Activated CD4-positive, alpha-beta T cell treated with anti-CD3 and anti-CD28 coated beads, Interleukin-10, Interleukin-2, amounts not matched to agents 100 ng/mL and 50 ng/mL, durations not matched to agents 16 hours and 8 hours (primary cell): ENCODE measurements around the gene ROCK1.

Experiments used
- DNase-seq: peaks from one replicate; pipeline ENCODE4 v3.0.0-alpha.2; 2020

Gene ROCK1

DNA sequence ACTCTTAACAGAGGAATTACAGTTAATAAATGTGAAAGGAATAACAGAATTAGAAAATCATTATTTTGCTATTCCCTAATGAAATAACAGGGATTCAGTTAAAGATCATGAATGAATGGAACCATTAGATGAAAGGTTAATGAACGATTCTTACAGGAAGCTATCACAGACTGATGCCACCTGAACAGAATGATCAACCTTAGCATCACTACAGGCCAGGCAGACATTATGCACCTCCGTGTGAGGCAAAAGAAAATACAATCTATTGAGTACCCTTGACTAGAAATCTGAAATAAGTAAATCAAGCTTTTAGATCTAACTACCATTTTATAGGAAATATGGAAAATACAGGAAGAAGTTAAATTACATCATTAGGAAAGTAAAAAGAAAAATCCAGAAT lies 10.4 kb downstream of the ROCK1 start:
- DNase-seq: no peak

DNA sequence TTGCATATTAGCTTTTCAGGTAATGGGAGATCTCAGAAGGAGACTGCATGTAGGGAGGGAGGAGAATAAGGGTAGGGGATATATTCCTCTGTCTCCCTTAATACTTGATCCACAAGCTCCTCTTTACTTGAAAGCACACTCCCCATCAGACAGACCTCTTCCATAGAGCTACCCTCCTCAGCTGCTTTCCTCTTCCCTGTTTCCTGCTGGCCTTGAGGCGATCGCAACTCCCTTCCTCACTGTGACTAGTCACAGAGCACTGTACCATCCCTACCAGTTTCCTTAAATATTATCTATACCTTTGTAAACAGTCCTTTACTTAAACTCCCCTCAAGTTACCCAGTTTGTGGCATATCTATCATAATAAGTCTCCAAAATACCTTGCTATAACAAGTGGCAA lies 10.9 kb downstream of the ROCK1 start:
- DNase-seq: no peak

- DNase-seq: no peak
Observed at GRCh38 chr18:21100146-21100545, 11.5 kb downstream of the ROCK1 start.

GRCh38 chr18:21099442-21099841 lies 12.2 kb downstream of the ROCK1 start:
- DNase-seq: no peak

- no peak for DNase-seq
Observed at GRCh38 chr18:21096760-21097159, 14.9 kb downstream of the ROCK1 start.

DNA sequence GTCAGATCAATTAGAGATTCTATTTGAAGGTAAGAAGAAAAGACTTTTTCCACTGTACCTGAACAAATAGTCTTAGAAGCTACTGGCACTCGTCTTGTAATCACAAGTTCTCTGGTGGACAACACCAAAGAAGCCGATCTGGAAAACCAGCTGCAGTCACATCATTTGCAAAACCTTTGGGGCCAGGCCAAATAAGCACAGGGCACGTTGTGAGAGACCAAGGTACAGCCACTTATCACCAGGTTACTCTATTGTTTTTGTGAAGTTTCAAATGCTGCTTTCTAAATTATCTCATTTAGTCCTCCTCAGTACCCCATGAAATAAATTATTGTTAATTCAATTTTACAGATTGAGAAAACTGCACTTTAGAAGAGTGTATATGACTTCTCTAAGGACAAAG lies 18.5 kb downstream of the ROCK1 start:
- DNase-seq: no peak

GRCh38 chr18:21090680-21091079 lies 20.9 kb downstream of the ROCK1 start:
- DNase-seq: no peak

GRCh38 chr18:21085579-21086166 lies 25.9 kb downstream of the ROCK1 start:
- DNase-seq: no peak

DNA sequence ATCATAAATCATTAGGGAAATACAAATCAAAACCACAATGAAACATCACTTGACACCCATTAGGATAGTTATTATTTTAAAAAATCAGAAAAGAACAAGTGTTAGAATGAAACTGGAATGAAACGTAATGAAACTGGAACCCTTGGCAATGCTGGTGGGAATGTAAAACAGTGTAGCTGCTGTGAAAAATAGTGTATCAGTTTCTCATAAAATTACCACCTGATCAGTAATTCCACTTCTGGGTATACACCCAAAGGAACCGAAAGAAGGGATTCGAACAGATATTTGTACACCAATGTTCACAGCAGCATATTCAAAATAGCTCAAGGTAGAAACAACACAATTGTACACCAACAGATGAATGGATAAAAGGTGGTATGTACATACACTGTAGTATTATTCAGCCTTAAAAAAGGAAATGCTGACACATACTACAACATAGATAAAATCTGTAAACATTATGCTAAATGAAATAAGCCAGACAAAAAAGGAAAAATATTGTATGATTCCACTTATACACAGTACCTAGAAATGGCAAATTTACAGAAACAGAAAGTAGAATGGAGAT lies 27.0 kb downstream of the ROCK1 start:
- peak; percentile 20 for DNase-seq

- no peak for DNase-seq
Observed at GRCh38 chr18:21083017-21083416, 28.6 kb downstream of the ROCK1 start.

- no peak for DNase-seq
Observed at GRCh38 chr18:21081426-21081825, 30.2 kb downstream of the ROCK1 start.

DNA sequence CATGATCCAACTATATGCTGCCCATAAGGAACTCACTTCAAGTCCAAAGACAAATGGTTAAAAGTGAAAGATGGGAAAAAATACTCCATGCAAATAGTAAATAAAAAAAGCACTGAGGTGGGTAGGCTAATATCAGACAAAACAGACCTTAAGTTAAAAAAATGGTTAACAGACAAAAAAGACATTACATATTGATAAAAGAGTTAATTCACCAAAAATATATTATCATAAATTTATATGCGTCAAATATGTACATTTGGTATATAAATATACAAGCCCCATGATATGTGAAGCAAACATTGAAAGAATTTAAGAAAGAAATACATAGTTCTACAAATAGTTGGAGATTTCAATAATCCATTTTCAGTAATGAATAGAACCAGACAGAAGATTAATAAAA lies 31.0 kb downstream of the ROCK1 start:
- DNase-seq: no peak

DNA sequence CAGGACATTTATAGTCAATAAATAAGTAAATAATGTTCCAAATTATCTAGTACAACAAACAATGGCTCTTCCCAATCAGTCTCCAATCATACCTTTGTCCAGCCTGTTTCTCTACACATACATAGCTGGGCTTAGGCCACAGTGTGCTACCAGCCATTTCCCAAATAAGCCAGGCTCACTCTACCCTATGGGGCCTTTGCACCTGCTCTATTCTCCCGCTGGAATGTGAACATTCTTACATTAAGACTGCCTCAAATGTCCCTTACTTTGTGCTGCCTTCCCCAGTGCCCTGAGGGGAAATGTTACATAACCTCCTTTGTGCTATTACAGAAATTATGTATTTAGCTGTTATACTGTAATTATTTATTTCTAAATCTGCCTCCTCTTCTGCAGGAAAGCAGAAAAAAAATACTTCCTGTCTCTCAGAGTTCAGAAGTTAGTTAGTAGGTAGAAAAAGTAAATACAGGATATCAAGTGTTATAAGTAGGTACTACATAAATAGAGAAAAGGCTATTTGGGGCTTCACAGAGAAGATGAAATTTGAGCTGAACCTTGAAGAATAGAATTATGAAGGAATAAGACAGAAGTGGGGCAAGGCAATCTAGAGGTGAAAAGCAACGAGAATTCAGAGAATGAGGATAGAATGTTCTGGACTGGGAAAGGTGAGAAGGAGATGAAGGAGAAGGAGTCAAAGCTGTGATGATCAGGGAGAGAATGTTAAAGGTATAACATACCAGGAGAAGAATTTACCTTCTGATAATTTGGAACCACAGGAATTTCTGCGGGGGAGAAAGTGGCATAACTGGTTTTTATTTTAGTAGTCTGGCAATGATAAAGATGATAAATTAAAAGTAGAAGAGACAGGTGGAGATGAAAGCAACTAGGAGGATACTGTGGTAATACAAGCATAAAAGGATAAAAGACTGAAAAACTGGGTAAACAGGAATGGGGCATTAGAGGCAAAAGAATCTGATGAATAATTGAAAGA lies 37.0 kb downstream of the ROCK1 start:
- no peak for DNase-seq

DNA sequence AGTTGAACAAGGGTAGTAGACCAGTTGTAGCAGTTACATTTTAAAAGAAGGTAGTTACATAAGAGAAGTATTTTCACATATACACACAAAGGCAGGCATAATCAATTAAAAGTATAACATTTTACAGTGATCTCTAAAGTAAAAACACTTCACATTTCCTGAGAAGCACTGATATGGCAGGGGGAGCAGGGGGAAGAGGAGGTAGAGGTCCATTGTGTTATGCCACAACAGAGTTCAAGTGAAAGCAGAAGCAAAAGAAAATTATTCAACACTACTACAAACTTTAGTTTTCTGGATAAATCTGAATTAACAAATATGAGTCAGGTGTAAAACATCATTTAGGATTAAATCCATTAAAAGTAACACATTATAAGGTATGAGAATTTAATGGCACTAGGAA lies 38.4 kb downstream of the ROCK1 start:
- DNase-seq: no peak

DNA sequence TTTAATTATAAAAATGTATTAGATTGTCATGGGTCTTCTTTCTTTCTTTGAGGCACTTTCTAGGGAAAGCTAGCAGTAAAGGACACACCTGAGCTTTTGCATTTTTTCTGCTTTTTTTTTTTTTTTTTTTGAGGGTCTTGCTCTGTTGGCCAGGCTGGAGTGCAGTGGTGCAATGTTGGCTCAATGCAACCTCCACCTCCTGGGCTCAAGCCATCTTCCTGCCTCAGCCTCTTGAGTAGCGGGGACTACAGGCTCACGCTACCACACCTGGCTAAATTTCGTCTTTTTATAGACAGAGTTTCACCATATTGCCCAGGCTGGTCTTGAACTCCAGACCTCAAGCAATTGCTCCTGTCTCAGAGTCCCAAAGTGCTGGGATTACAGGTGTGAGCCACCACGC lies 40.5 kb downstream of the ROCK1 start:
- DNase-seq: no peak

DNA sequence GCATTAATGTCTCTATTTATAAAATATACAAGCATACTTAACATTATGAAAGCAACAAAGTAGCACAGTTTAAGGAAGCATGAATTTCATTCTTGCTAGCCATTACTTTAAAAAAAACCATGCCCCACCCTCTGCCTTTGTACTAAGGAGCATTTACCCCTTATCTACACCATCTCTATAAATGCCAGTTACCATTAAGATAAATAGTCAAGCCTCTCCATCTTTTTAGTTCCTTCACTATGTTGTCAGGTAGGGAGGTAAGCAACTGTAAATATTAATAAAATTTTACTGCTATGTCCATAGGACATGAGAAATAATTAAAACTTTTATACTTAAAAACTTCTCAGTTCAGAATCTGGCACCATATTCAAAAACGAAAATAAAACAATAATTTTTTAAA lies 42.1 kb downstream of the ROCK1 start:
- no peak for DNase-seq

DNA sequence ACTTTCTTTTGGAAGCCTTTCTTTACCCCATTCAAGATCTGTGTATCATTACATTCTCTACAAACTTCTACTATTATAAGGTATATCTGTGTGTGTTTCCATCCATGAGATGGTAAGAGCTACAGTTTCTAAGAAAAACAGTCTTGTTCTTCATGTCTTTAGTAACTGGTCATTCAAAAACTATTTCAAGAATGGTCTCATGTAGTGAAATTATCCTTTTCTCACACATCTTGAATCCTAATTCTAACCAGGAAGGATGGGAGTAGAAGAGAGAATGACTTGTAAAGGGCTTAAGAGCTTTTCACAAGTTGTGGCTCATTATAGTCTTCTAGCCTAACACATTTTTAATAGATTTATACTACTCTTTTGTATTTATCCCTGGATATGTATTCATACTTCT lies 47.3 kb downstream of the ROCK1 start:
- DNase-seq: no peak

DNA sequence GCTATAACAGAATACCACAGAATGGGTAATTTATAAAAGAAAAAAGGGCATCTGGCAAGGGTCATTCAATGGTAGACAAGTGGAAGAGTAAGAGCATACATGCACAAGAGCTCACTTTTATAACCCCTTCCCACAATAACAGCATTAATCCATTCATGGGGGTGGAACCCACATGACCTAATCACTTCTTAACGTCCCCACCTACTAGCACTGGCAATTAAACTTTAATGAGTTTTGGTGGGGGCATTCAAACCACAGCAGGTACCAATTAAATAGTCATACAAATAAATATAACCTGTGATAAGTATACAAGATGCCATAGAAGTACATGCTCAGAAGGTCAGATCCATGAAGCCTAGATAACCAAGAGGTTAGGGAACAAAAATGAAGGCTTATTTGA lies 48.6 kb downstream of the ROCK1 start:
- DNase-seq: no peak

DNA sequence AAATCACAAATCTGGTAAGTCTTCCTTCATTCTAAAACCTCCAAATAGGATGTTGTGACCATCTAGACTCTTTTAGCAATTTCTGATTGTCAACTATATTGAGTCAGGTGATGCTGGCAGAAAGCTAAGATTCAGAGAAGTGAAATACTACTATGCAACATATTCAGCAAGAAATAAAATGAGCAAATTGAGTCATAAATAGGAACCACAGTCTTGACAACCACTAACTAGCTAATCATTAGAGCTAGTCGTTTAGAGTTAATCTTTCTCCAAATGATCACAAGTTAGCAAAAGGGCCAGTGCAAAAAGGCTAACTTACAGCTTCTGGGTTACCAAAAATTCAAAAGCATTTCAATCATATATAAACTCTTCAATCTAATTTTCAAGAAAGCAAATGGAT lies 54.5 kb downstream of the ROCK1 start:
- DNase-seq: no peak

GRCh38 chr18:21056545-21056944 lies 55.1 kb downstream of the ROCK1 start:
- no peak for DNase-seq

DNA sequence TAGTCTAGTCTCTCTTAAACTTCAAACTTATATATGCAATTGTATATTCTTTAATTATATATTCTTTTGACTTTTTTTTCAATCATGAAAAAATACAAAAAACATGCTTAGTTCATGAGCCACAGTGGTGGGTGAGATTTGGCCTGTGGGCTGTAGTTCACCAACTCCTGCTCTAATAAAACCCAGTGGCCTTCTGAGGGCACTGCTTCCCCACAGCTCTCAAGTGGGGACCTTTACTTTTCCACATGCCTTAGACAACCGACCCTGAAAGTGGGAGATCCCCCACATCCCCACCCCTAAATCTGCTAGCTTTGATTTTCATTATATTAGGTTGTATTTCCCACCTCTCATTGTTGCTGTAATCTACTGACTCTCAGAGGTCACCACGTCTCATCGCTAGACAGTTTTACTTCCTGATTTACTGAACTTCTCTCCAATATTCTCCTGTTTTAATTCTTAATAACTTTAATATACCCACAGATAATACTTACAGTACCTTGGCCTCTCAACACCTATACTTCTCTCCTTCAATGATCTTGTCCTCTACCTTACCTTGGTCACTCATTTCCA lies 57.3 kb downstream of the ROCK1 start:
- no peak for DNase-seq

GRCh38 chr18:21053127-21053526 lies 58.5 kb downstream of the ROCK1 start:
- DNase-seq: no peak

GRCh38 chr18:21052385-21052784 lies 59.2 kb downstream of the ROCK1 start:
- no peak for DNase-seq

- no peak for DNase-seq
Observed at GRCh38 chr18:21051620-21052019, 60.0 kb downstream of the ROCK1 start.
